H1 (cell line): ENCODE measurements around the gene FGD5. TPM values are rescaled to one million over a fixed set of nuclear protein-coding genes. Genes with fewer than 3 reads are reported as not detected.
A peak's percentile ranks its signal among the peaks of the same experiment; 100 is the strongest.

Experiments
- E2F6 ChIP-seq: IDR thresholded peaks from 2 replicates; pipeline ENCODE4 v1.6.1; 2012; ENCODE audit warnings: inconsistent platforms
- KDM1A ChIP-seq: fragments of 200-600, 300-600 bp; sonication (generic); IDR thresholded peaks from 2 replicates; pipeline ENCODE4 v1.7.1; 2016; ENCODE audit warnings: mild to moderate bottlenecking, low read length, borderline replicate concordance
- NRF1 ChIP-seq: IDR thresholded peaks from 2 replicates; pipeline ENCODE4 v1.6.1; 2011; ENCODE audit warnings: mild to moderate bottlenecking, low read depth, low read length, improper control_type of control experiment
- POLR2A ChIP-seq, 2 experiments: IDR thresholded peaks; 1 replicate in 1 of 2; 2 replicates in 1 of 2; pipeline ENCODE4 v1.6.1; 2011; ENCODE audit warnings: low read depth in 2 of 2, low read length in 2 of 2, mild to moderate bottlenecking in 2 of 2; ENCODE audit errors: control extremely low read depth in 1 of 2
- POU5F1 ChIP-seq: IDR thresholded peaks from 2 replicates; pipeline ENCODE4 v1.6.1; 2011; ENCODE audit warnings: low read depth, mild to moderate bottlenecking, low read length, moderate library complexity
- RAD21 ChIP-seq, 2 experiments: IDR thresholded peaks in 1 of 2; conservative IDR thresholded peaks in 1 of 2; 2 replicates each; pipeline ENCODE4 v1.6.1; 2011; ENCODE audit warnings: low read depth in 2 of 2, low read length in 2 of 2, improper control_type of control experiment in 1 of 2, inconsistent platforms in 1 of 2, mild to moderate bottlenecking in 1 of 2, moderate library complexity in 1 of 2
- SP1 ChIP-seq: IDR thresholded peaks from 2 replicates; pipeline ENCODE4 v1.6.1; 2011; ENCODE audit warnings: low read depth, low read length
- USF2 ChIP-seq: IDR thresholded peaks from 2 replicates; pipeline ENCODE4 v1.6.1; 2011; ENCODE audit warnings: low read length, improper control_type of control experiment
- polyA plus RNA-seq, 7 experiments: library from polyadenylated mRNA; depleted of rRNA in 3 of 7; stranded (reverse) in 5 of 7; unstranded in 2 of 7; fragments of >200 nt in 5 of 7; fragments of 200-250 nt in 2 of 7; gene quantifications; 1 replicate in 5 of 7; 2 replicates in 1 of 7; 4 replicates in 1 of 7; pipeline versions ENCODE4 v1.2.1 to v1.2.3, GENCODE V29; 2011 to 2013; ENCODE audit warnings: missing spikeins in 2 of 7, mixed read lengths in 2 of 7
- total RNA-seq: library from RNA; stranded (reverse); fragmentation: NEBNext Ultra II Directional; extraction: Animal tissue kit (Norgen Biotek cat#: 25700); gene quantifications from 2 replicates; pipeline ENCODE4 v1.2.1, GENCODE V29; 2021

Gene FGD5
- total and polyA plus RNA-seq, 2 of the 8 experiments (the other 6 are each of a cell fraction or from before 2014, with no cell fraction given), result 4.7 to 14.3 TPM

GRCh38 chr3:14921034-14921616 is 102.4 kb downstream of the FGD5 start (continued):
- TF ChIP-seq USF2 (no peak), SP1 (no peak), POLR2A (IDR thresholded peaks at IDR 0.05; ENCODE audit: control extremely low read depth in 1 of 2, low read depth in 2 of 2, low read length in 2 of 2) (no peak), POU5F1 (no peak), E2F6 (peak; percentile 30; the same call in 1 of the 2 replicates), RAD21 (IDR thresholded peaks at IDR 0.05 in 1 of 2, conservative IDR thresholded peaks at IDR 0.05 in 1 of 2; ENCODE audit: low read depth in 2 of 2, low read length in 2 of 2) (peak; percentile 99 to 100), NRF1 (no peak), KDM1A (no peak)
- TF ChIP-seq, all 59 proteins: peak for 9
